Liver (tissue), 3 donors: ENCODE results near the gene MICAL3.

Experiments used
- ATF3 ChIP-seq: IDR thresholded peaks from 2 replicates; pipeline ENCODE4 v1.6.1; 2016; ENCODE audit warnings: antibody characterized with exemption
- CTCF ChIP-seq: fragments of 150-350 bp; IDR thresholded peaks from 2 replicates; pipeline ENCODE4 v1.5.1; 2017; ENCODE audit warnings: improper control_type of control experiment, low read depth, low read length; ENCODE audit not compliant: missing input control
- EGR1 ChIP-seq, 2 donors: IDR thresholded peaks; 2 replicates each; pipeline ENCODE4 v1.6.1; 2016 to 2018; ENCODE audit warnings: antibody characterized with exemption in 2 of 2, low read depth in 2 of 2
- HNF4A ChIP-seq, 2 donors: conservative IDR thresholded peaks; 2 replicates each; pipeline ENCODE4 v1.6.1; 2016; ENCODE audit warnings: antibody characterized with exemption in 2 of 2, mild to moderate bottlenecking in 2 of 2
- HNF4G ChIP-seq: IDR thresholded peaks from 2 replicates; pipeline ENCODE4 v1.6.1; 2016; ENCODE audit warnings: antibody characterized with exemption
- JUND ChIP-seq, 2 donors: IDR thresholded peaks; 2 replicates each; pipeline ENCODE4 v1.6.1; 2016; ENCODE audit warnings: antibody characterized with exemption in 2 of 2
- MAX ChIP-seq: IDR thresholded peaks from 2 replicates; pipeline ENCODE4 v1.6.1; 2016; ENCODE audit warnings: antibody characterized with exemption
- NR2F2 ChIP-seq: IDR thresholded peaks from 2 replicates; pipeline ENCODE4 v1.6.1; 2016; ENCODE audit warnings: antibody characterized with exemption
- RAD21 ChIP-seq, 2 donors: IDR thresholded peaks; 2 replicates each; pipeline ENCODE4 v1.6.1; 2016; ENCODE audit warnings: antibody characterized with exemption in 2 of 2, mild to moderate bottlenecking in 2 of 2
- REST ChIP-seq: IDR thresholded peaks from 2 replicates; pipeline ENCODE4 v1.6.1; 2016; ENCODE audit warnings: antibody characterized with exemption, mild to moderate bottlenecking
- RXRA ChIP-seq, 2 donors: IDR thresholded peaks; 2 replicates each; pipeline ENCODE4 v1.6.1; 2017 to 2018; ENCODE audit warnings: antibody characterized with exemption in 2 of 2, mild to moderate bottlenecking in 1 of 2
- SP1 ChIP-seq: IDR thresholded peaks from 2 replicates; pipeline ENCODE4 v1.6.1; 2018; ENCODE audit warnings: antibody characterized with exemption, mild to moderate bottlenecking
- YY1 ChIP-seq: IDR thresholded peaks from 2 replicates; pipeline ENCODE4 v1.6.1; 2016; ENCODE audit warnings: antibody characterized with exemption, mild to moderate bottlenecking
- ZBTB33 ChIP-seq: IDR thresholded peaks from 2 replicates; pipeline ENCODE4 v1.6.1; 2016; ENCODE audit warnings: antibody characterized with exemption
- donor health status: healthy.
- donor health status: healthy.

GRCh38 chr22:17964156-17964555, 60.2 kb downstream of the MICAL3 start:
- no peak for TF ChIP-seq MAX
- TF ChIP-seq CTCF: no peak
- no peak for TF ChIP-seq HNF4G
- no peak for TF ChIP-seq HNF4A (conservative IDR thresholded peaks at IDR 0.05)
- TF ChIP-seq NR2F2: no peak
- TF ChIP-seq JUND (IDR thresholded peaks at IDR 0.05): no peak
- no peak for TF ChIP-seq ZBTB33
- no peak for TF ChIP-seq SP1
- TF ChIP-seq YY1: no peak
- no peak for TF ChIP-seq REST
- no peak for TF ChIP-seq ATF3
- no peak for TF ChIP-seq RXRA (IDR thresholded peaks at IDR 0.05)
- no peak for TF ChIP-seq RAD21 (IDR thresholded peaks at IDR 0.05)
- no peak for TF ChIP-seq EGR1 (IDR thresholded peaks at IDR 0.05; ENCODE audit: low read depth in 2 of 2)
